Measurements from ENCODE around the gene NLRP6.
A peak's percentile ranks its signal among the peaks of the same experiment; 100 is the strongest.
"Not testable (repeated sequence)": the region's sequence is repeated elsewhere in the genome, so short reads cannot be mapped to it uniquely, and the experiment has no call there.

The NLRP6 gene

GRCh38 chr11:278001-278951 is at the start of gene NLRP6:
NLRP6 (plus strand) TSS chr11:278407; CDS start chr11:278570, 163 bp downstream.
- no peak for DNase-seq (ENCODE audit: low spot score)

GRCh38 chr11:230431-230830 is 47.8 kb upstream of the NLRP6 start:
- no peak for DNase-seq (ENCODE audit: low spot score)

GRCh38 chr11:232783-233565 is 45.2 kb upstream of the NLRP6 start:
- no peak for DNase-seq (ENCODE audit: low spot score)

GRCh38 chr11:235180-235579 is 43.0 kb upstream of the NLRP6 start:
- no peak for DNase-seq (ENCODE audit: low spot score)

GRCh38 chr11:235609-235996 is 42.6 kb upstream of the NLRP6 start:
- peak; percentile 42 for DNase-seq (ENCODE audit: low spot score)

- DNase-seq (ENCODE audit: low spot score), result peak; percentile 65
Measured at GRCh38 chr11:235997-236773, 42.0 kb upstream of the NLRP6 start, which contains the start of gene SIRT3. SIRT3 (minus strand) TSS chr11:236342; CDS start chr11:236328, 14 bp downstream.

GRCh38 chr11:236774-237767 is 41.1 kb upstream of the NLRP6 start, which contains the start of gene PSMD13:
PSMD13 (plus strand) TSS chr11:236976; CDS start chr11:237050, 74 bp downstream.
- DNase-seq (ENCODE audit: low spot score), result peak; percentile 84

GRCh38 chr11:238346-238745 is 39.9 kb upstream of the NLRP6 start:
- not testable (repeated sequence) for DNase-seq (ENCODE audit: low spot score)

- no peak for DNase-seq (ENCODE audit: low spot score)
Measured at GRCh38 chr11:240315-240714, 37.9 kb upstream of the NLRP6 start.

- no peak for DNase-seq (ENCODE audit: low spot score)
Measured at GRCh38 chr11:241634-242033, 36.6 kb upstream of the NLRP6 start.

- DNase-seq (ENCODE audit: low spot score), result no peak
Measured at GRCh38 chr11:244376-244775, 33.8 kb upstream of the NLRP6 start.

- no peak for DNase-seq (ENCODE audit: low spot score)
Measured at GRCh38 chr11:249062-249461, 29.1 kb upstream of the NLRP6 start.

GRCh38 chr11:250274-250673 is 27.9 kb upstream of the NLRP6 start:
- DNase-seq (ENCODE audit: low spot score), result no peak

- DNase-seq (ENCODE audit: low spot score), result no peak
Measured at GRCh38 chr11:250740-251299, 27.4 kb upstream of the NLRP6 start.

GRCh38 chr11:251550-251949 is 26.7 kb upstream of the NLRP6 start:
- DNase-seq (ENCODE audit: low spot score), result no peak

- no peak for DNase-seq (ENCODE audit: low spot score)
Measured at GRCh38 chr11:252666-253065, 25.5 kb upstream of the NLRP6 start.

- no peak for DNase-seq (ENCODE audit: low spot score)
Measured at GRCh38 chr11:253160-253885, 24.9 kb upstream of the NLRP6 start.

- DNase-seq (ENCODE audit: low spot score), result no peak
Measured at GRCh38 chr11:253886-254270, 24.3 kb upstream of the NLRP6 start.

GRCh38 chr11:255176-255575 is 23.0 kb upstream of the NLRP6 start:
- no peak for DNase-seq (ENCODE audit: low spot score)

GRCh38 chr11:255816-256215 is 22.4 kb upstream of the NLRP6 start:
- no peak for DNase-seq (ENCODE audit: low spot score)

Data from putamen (tissue), 1 donor.